Right lobe of liver (tissue), 4 donors: ENCODE measurements around the gene RAB10.

Experiments used
- POLR2A ChIP-seq: fragments of 450-650 bp; IDR thresholded peaks from one replicate; pipeline ENCODE4 v1.6.1; 2017; ENCODE audit warnings: antibody characterized with exemption, mild to moderate bottlenecking
- TF ChIP-seq, protein P1 (sequence below), 4 donors: fragments of 200-600 bp in 3 of 4; fragments of 450-650 bp in 1 of 4; IDR thresholded peaks; one replicate each; pipeline versions ENCODE4 v1.5.1 to v1.8.0; 2016 to 2022; ENCODE audit warnings: antibody characterized with exemption in 4 of 4, mild to moderate bottlenecking in 2 of 4
- donor health status: DM: no; HTN: no; CAD: no.
- donor health status: DM: no; HTN: no; CAD: no.
- donor health status: DM: no; HTN: yes; CAD: no.

GRCh38 chr2:26010943-26011342, 22.9 kb upstream of the RAB10 start:
- TF ChIP-seq, protein P1, sequence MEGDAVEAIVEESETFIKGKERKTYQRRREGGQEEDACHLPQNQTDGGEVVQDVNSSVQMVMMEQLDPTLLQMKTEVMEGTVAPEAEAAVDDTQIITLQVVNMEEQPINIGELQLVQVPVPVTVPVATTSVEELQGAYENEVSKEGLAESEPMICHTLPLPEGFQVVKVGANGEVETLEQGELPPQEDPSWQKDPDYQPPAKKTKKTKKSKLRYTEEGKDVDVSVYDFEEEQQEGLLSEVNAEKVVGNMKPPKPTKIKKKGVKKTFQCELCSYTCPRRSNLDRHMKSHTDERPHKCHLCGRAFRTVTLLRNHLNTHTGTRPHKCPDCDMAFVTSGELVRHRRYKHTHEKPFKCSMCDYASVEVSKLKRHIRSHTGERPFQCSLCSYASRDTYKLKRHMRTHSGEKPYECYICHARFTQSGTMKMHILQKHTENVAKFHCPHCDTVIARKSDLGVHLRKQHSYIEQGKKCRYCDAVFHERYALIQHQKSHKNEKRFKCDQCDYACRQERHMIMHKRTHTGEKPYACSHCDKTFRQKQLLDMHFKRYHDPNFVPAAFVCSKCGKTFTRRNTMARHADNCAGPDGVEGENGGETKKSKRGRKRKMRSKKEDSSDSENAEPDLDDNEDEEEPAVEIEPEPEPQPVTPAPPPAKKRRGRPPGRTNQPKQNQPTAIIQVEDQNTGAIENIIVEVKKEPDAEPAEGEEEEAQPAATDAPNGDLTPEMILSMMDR (IDR thresholded peaks at IDR 0.05) = no peak
- no peak for TF ChIP-seq POLR2A
